NOMO-1 treated with DMSO at 0.1 percent for 48 hours (cell line): Measurements from ENCODE around the gene UGCG.
"Not testable (repeated sequence)": the region's sequence is repeated elsewhere in the genome, so short reads cannot be mapped to it uniquely, and the experiment has no call there.

Experiments
- DNase-seq: peaks from one replicate; lab custom pipeline; 2025; ENCODE audit not compliant: unreplicated experiment; lab: John Stamatoyannopoulos, UW

UGCG gene

GRCh38 chr9:111917201-111917600 is 20.6 kb downstream of the UGCG start:
- DNase-seq = no peak

- DNase-seq = no peak
These were observed 21.4 kb downstream of the UGCG start for GRCh38 chr9:111917980-111918379.

GRCh38 chr9:111919875-111920274 is 23.3 kb downstream of the UGCG start:
- DNase-seq = no peak

GRCh38 chr9:111920531-111920930 is 23.9 kb downstream of the UGCG start:
- no peak for DNase-seq

GRCh38 chr9:111922324-111923013 is 25.9 kb downstream of the UGCG start:
- DNase-seq = no peak

- no peak for DNase-seq
These were observed 27.7 kb downstream of the UGCG start for GRCh38 chr9:111924281-111924680.

GRCh38 chr9:111925017-111925770 is 28.6 kb downstream of the UGCG start:
- no peak for DNase-seq

GRCh38 chr9:111925784-111926183 is 29.2 kb downstream of the UGCG start:
- no peak for DNase-seq

- peak; percentile 92 for DNase-seq
These were observed 29.8 kb downstream of the UGCG start for GRCh38 chr9:111926421-111926875.

GRCh38 chr9:111928359-111928720 is 31.7 kb downstream of the UGCG start:
- DNase-seq = no peak

GRCh38 chr9:111934747-111935146 is 38.1 kb downstream of the UGCG start:
- no peak for DNase-seq

GRCh38 chr9:111936391-111936790 is 39.8 kb downstream of the UGCG start:
- no peak for DNase-seq

GRCh38 chr9:111937301-111937700 is 40.7 kb downstream of the UGCG start:
- DNase-seq = no peak

- DNase-seq = peak; percentile 38
These were observed 41.3 kb downstream of the UGCG start for GRCh38 chr9:111937781-111938426.

GRCh38 chr9:111938427-111938800 is 41.8 kb downstream of the UGCG start:
- no peak for DNase-seq

- DNase-seq = no peak
These were observed 42.7 kb downstream of the UGCG start for GRCh38 chr9:111939322-111939721.

GRCh38 chr9:111940697-111941096 is 44.1 kb downstream of the UGCG start:
- DNase-seq = no peak

- no peak for DNase-seq
These were observed 46.6 kb downstream of the UGCG start for GRCh38 chr9:111943200-111943599.

GRCh38 chr9:111943746-111944145 is 47.1 kb downstream of the UGCG start:
- no peak for DNase-seq

- DNase-seq = no peak
These were observed 47.7 kb downstream of the UGCG start for GRCh38 chr9:111944241-111944866.

- no peak for DNase-seq
These were observed 48.6 kb downstream of the UGCG start for GRCh38 chr9:111945216-111945615.

GRCh38 chr9:111948109-111948508 is 51.5 kb downstream of the UGCG start:
- not testable (repeated sequence) for DNase-seq
